SU-DHL-6 (cell line): Measurements from ENCODE around the gene SAMD7.

Experiments
- CTCF ChIP-seq: fragments of 200-600 bp; sonication (generic); IDR thresholded peaks from one replicate; pipeline ENCODE4 v1.5.1; 2017; ENCODE audit warnings: antibody characterized with exemption, mild to moderate bottlenecking, low read length, moderate library complexity; ENCODE audit not compliant: insufficient read depth, poor library complexity, severe bottlenecking
- EZH2phosphoT487 ChIP-seq: fragments of 200-600 bp; sonication (generic), shearing (Covaris generic); conservative IDR thresholded peaks from 2 replicates; pipeline ENCODE4 v1.6.1; 2018; ENCODE audit warnings: mild to moderate bottlenecking, antibody characterized with exemption, low read length, moderate library complexity, mixed read lengths

- TF ChIP-seq CTCF, result no peak
- no peak for TF ChIP-seq EZH2phosphoT487
Observed at GRCh38 chr3:169864270-169864669, 47.1 kb upstream of the SAMD7 start.
